Caki2 (cell line): ENCODE data around the gene CTDNEP1. TPM values are rescaled to one million over a fixed set of nuclear protein-coding genes. Genes with fewer than 3 reads are reported as not detected.
"Not testable (repeated sequence)": the region's sequence is repeated elsewhere in the genome, so short reads cannot be mapped to it uniquely, and the experiment has no call there.

Experiments
- DNase-seq: peaks from one replicate; pipeline ENCODE4 v3.0.0-alpha.2; 2015; ENCODE audit warnings: low read depth
- in situ Hi-C: cut with HindIII; loops from 2 replicates; pipeline ENCODE4 v1.10.0; 2016; ENCODE audit warnings: low sequenced_read_pairs, low pct_unique_long_range_greater_than_20kb, mixed read lengths
- total RNA-seq: library from RNA; depleted of rRNA; stranded (reverse); fragments of >200 nt; shearing (Covaris generic); gene quantifications from 2 replicates; pipeline ENCODE4 v1.2.3, GENCODE V29; 2014; ENCODE audit warnings: low replicate concordance

The CTDNEP1 gene
- total RNA-seq, 1 experiment from 2014 or later: 9.6 TPM

GRCh38 chr17:7253082-7253481 is 1.5 kb upstream of the CTDNEP1 start:
- in situ Hi-C loops: no loop called here
- DNase-seq: no peak

DNA sequence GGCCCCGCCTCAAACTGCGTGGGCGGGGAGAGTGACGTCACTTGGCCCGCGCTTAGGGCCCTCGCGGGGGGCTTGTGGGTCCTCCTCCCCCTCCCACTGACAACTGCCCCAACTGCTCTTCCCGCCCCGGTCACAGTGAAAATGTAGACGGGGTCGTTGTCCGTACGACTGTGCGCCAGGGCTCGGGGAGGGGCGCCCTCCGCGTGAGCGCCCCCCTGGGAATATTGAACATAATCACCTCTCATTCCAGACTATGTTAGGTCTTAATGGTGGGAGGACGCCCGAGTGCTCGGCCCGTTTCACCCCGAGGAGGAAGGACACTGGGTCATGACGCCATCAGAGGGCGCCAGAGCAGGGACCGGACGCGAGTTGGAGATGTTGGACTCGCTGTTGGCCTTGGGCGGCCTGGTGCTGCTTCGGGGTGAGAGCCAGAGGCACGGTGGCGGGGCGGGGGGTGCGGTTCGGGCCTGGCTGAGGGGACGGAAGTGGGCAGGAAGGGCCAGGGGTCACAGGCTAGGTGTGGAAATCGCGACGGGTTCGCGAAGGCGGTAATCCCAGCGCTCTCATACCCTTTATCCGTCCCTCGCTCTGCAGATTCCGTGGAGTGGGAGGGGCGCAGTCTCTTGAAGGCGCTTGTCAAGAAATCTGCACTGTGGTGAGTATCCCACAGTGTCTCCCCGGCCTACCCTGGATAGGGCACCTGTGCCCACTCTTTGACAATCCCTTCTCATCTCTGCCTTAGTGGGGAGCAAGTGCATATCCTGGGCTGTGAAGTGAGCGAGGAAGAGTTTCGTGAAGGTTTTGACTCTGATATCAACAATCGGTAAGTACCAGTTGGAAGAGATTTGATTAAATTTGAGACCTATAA is 876 bp upstream of the CTDNEP1 start, which contains the start of gene ELP5:
TSS of gene ELP5 (plus strand) at position 40 of the 868 bp plus-strand sequence. CDS start at position 376, 336 bp downstream.
- in situ Hi-C loops: no loop called here
- peak; percentile 45 for DNase-seq

DNA sequence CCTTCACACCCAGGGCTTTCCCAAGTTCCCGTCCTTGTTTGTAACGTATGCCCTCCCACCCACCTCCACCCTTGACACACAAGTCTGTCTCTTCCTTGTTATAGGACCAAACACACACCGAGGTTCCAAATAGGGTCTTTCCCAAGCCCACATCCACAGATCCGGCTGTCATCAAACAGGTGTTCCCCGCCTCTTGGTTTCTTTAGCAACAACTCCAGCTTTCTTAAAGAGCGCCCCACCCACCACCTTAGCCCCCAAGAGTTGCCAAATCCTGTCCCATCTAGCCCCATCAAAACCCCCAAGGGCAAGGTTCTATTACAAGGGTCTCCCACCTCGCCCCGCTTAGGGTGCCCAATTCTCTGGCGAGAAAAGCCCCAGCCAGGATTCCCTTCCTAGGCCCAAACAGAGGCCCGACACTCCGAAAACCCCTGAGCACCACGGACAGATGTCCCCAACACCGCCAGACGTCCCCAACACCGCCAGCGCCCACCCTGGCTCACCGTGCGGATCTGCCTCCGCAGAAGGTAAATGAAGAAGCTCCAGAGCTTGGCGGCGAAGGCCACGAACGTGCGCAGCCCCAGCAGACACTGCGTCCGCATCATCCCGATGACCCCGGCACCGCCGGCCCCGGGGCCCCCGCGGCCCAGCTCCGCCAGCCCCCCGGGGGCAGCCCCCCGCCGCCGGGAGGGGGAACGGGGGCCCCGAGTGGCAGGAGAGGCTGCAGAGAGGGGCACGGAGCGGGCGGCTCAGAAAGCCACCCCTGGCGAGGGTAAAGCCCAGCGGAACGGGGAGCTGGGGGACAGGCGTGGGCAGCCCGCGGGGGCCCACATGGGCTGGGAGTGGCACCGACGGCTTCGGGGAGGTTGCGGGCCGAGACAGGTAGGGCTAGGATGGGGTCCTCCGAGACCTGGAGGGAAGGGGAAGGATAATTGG is 573 bp downstream of the CTDNEP1 start:
- in situ Hi-C loops: no loop called here
- DNase-seq: no peak

DNA sequence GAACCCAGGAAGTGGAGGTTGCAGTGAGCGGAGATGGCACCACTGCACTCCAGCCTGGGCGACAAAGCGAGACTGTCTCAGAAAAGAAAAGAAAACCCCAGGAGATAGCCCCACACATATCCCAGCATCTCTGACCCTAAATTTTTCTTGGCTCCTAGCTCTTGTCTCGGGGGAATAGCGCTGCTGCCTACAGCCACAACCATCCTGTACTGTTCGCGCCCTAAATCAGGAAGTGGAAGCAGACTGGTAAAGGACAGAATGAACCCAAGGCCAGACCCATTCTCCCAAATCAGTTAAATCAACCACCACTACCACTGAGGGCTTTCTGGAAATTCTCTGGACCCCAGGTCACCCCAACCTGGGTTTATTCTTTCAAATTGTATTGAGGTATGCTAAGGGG is 1.7 kb downstream of the CTDNEP1 start:
- in situ Hi-C loops: no loop called here
- DNase-seq: no peak

- in situ Hi-C loops: no loop called here
- DNase-seq: no peak
Measured at GRCh38 chr17:7249214-7249613, 2.3 kb downstream of the CTDNEP1 start.

GRCh38 chr17:7248796-7249195 is 2.7 kb downstream of the CTDNEP1 start:
- in situ Hi-C loops: no loop called here
- no peak for DNase-seq

GRCh38 chr17:7246779-7247178 is 4.8 kb downstream of the CTDNEP1 start:
- no peak for DNase-seq
- in situ Hi-C loops: no loop called here

- in situ Hi-C loops, DNase-seq: not testable (repeated sequence)
Measured at GRCh38 chr17:7243838-7244237, 7.7 kb downstream of the CTDNEP1 start.

DNA sequence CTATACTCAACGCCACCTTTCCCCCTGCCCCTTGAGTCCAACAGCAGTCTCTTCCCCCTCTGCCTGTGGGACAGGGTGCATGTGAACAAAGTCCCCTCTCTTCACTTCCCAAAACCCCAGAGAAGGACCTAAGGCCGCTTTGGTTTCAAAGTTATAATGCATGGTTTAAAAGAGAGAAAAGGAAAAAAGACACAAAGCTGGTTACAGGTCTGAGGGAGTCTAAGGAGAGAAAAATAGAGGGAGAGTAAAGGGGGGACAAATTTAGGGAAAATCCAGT is 8.1 kb downstream of the CTDNEP1 start:
- DNase-seq: no peak
- in situ Hi-C loops: no loop called here

GRCh38 chr17:7242717-7243452 is 8.6 kb downstream of the CTDNEP1 start:
- in situ Hi-C loops: no loop called here
- DNase-seq: peak; percentile 90

DNA sequence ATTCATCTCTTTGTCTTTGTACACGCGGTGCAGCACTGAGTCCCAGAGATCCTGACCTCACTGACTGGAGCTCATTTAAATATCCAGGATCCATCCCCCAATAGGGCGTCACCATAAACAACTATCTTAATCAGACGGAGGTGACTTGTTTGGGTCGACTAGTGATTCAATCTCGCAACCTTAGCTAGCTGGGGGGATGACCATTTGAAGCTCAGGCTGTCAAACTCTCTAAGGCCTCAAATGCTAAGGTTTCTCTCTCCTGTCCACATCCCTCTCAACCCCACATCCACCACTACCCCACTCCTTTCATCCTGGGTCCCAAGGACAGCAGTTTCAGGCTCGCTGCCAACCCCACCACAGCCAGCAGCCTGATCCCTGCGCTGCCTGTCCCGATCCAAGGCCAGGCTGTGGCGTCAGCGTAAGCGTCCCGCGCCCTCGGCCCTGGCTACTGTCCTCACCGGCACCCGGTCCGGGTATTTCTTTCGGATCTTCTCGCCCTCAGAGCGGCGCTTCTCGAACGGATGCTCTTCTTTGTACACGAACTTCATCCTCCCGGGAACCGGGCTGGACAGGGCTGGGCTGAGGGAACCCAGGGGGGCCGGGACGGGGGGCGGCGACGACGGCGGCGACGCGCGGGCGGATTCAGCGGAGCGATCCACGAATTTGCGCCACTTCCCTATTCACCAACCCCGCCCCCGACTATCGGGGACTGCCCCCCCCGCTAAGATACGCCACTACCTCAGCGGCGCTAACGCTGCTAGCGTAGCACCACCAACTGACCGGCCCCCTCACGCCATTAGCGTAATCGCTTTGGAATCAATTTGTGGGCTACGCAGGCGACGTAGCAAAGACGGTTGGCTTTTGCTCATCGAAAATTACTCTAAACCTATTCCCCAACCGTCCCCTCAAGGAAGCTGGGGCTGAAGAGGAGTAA is 9.5 kb downstream of the CTDNEP1 start, which contains the start of gene GABARAP:
TSS of gene GABARAP (minus strand) at position 667 of the 934 bp plus-strand sequence. CDS start at position 548, 119 bp downstream.
- in situ Hi-C loops: no loop called here
- peak; percentile 82 for DNase-seq

GRCh38 chr17:7241090-7241733 is 10.3 kb downstream of the CTDNEP1 start:
- in situ Hi-C loops: no loop called here
- DNase-seq: no peak

- in situ Hi-C loops: no loop called here
- DNase-seq: no peak
Measured at GRCh38 chr17:7240375-7240774, 11.2 kb downstream of the CTDNEP1 start.

GRCh38 chr17:7239091-7240027 is 12.2 kb downstream of the CTDNEP1 start, which contains the start of gene PHF23:
Gene PHF23, minus strand, starts transcription at chr17:7239457. Its CDS starts 178 bp downstream, at chr17:7239279.
- DNase-seq: peak; percentile 100
- in situ Hi-C loops: no loop called here

DNA sequence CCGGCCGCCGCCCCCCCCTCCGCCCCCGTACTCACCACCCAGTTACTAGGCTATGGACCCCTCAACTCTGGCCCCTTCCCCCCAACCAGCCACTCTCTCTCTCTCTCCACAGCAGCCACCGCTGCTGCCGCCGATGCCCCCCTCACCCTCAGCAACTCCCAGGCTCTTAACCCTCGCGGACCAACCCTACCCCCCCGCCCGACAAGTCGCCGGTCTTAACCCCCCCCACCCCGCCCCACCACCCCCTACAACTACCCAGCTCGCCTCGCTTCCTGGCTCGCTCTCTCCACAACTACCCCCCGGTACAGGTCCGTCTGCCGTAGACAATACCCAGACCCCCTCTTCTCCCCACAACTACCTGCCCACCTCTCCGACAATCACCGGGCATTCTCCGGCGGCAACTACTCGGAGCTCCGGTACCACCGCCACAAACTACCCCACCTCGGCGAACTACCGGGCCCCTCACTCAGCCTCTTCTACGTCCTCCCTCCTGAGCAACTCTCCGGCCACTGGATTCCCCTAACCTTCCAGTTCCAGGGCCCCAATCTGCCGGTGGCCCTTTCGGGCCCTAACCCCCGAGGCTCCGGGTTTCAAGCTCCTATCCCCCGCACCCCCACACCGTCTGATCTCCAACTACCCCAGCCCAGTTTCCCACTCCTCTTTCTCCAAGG is 13.0 kb downstream of the CTDNEP1 start:
- no peak for DNase-seq
- in situ Hi-C loops: no loop called here
